ENCODE data around the gene GLT6D1. TPM values are rescaled to one million over a fixed set of nuclear protein-coding genes. Genes with fewer than 3 reads are reported as not detected.

The GLT6D1 gene
- total and polyA plus RNA-seq, 2 of the 13 experiments (the other 11 are each of a cell fraction or from before 2014, with no cell fraction given): not detected

DNA sequence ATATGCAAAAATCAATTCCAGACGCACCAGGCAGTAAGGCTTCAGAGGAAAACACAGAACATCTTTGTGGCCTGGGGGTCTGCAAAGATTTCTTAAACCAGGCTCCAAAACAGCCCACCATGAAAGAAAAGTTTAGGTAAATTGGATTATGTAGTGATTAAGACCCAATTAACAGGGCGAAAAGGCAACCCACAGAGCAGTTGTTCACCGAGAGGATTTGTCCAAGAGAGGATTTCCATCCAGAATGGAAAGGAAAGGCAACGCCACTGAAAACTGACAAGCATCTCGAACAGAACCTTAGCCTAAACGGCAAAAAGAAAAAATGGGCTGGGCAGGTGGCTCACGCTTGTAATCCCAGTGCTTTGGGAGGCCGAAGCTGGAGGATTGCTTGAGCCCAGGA, 37.4 kb downstream of the GLT6D1 start:
- intact Hi-C loops (cut with micrococcal nuclease; ENCODE audit: unreplicated experiment): no loop called here
- Histone ChIP-seq H4K20me1 (ENCODE audit: insufficient read depth, low read length) (no peaks in the 10 kb centered on the region), H3K9me3 (ENCODE audit: low read length) (no peaks in the 10 kb centered on the region), H2AFZ (ENCODE audit: low read length) (no peak overlapping the region), H3K4me3 (replicated peaks in 1 of 3; ENCODE audit: insufficient read depth in 1 of 3, low read depth in 2 of 3, low read length in 3 of 3) (no peak overlapping the region), H3K79me2 (ENCODE audit: insufficient read depth, low read length) (no peaks in the 10 kb centered on the region), H3K9ac (ENCODE audit: insufficient read depth, low read depth, low read length) (no peak overlapping the region), H3K27ac (ENCODE audit: extremely low read length, insufficient read depth, low read length) (no peak overlapping the region), H3K4me2 (ENCODE audit: low read depth, low read length) (no peak overlapping the region), H3K4me1 (ENCODE audit: insufficient read depth, low read length) (no peaks in the 10 kb centered on the region), H3K27me3 (ENCODE audit: control insufficient read depth in 1 of 2, insufficient read depth in 2 of 2, low read length in 2 of 2) (peaks cover 4 to 25% of the 10 kb centered on the region in 2 experiments), H3K36me3 (replicated peaks in 1 of 2; ENCODE audit: control insufficient read depth in 1 of 2, insufficient read depth in 2 of 2, low read length in 2 of 2) (no peaks in the 10 kb centered on the region)
- ATAC-seq (no peak), DNase-seq (ENCODE audit: low spot score) (no peak), FAIRE-seq (no peak)
- WGBS (ENCODE audit: low lambda C conversion rate): 24% methylated on average over 8 of the region's 8 CpGs
- in situ Hi-C loops (cut with HindIII; ENCODE audit: extremely low pct_ligation_motif_present, low pct_unique_long_range_greater_than_20kb): no loop called here
- no TSS peak for BruUV-seq (replicated peaks)
- ChIA-PET CTCF (ENCODE audit: low intra/inter-chr PET ratio, low total read pairs) (no interaction called here), POLR2A (no interaction called here)
- TF ChIP-seq, protein P1, sequence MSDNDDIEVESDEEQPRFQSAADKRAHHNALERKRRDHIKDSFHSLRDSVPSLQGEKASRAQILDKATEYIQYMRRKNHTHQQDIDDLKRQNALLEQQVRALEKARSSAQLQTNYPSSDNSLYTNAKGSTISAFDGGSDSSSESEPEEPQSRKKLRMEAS (IDR thresholded peaks at IDR 0.05): no peak
- TF ChIP-seq MIER3 (CRISPR knock-in tag; IDR thresholded peaks at IDR 0.05; ENCODE audit: borderline replicate concordance) (no peak), ZNF367 (CRISPR knock-in tag; IDR thresholded peaks at IDR 0.05; ENCODE audit: borderline replicate concordance) (no peak)
- TF ChIP-seq, protein P2, sequence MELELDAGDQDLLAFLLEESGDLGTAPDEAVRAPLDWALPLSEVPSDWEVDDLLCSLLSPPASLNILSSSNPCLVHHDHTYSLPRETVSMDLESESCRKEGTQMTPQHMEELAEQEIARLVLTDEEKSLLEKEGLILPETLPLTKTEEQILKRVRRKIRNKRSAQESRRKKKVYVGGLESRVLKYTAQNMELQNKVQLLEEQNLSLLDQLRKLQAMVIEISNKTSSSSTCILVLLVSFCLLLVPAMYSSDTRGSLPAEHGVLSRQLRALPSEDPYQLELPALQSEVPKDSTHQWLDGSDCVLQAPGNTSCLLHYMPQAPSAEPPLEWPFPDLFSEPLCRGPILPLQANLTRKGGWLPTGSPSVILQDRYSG (CRISPR knock-in tag; IDR thresholded peaks at IDR 0.05): no peak
- TF ChIP-seq, protein P3, sequence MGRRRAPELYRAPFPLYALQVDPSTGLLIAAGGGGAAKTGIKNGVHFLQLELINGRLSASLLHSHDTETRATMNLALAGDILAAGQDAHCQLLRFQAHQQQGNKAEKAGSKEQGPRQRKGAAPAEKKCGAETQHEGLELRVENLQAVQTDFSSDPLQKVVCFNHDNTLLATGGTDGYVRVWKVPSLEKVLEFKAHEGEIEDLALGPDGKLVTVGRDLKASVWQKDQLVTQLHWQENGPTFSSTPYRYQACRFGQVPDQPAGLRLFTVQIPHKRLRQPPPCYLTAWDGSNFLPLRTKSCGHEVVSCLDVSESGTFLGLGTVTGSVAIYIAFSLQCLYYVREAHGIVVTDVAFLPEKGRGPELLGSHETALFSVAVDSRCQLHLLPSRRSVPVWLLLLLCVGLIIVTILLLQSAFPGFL (CRISPR knock-in tag; IDR thresholded peaks at IDR 0.05): no peak

DNA sequence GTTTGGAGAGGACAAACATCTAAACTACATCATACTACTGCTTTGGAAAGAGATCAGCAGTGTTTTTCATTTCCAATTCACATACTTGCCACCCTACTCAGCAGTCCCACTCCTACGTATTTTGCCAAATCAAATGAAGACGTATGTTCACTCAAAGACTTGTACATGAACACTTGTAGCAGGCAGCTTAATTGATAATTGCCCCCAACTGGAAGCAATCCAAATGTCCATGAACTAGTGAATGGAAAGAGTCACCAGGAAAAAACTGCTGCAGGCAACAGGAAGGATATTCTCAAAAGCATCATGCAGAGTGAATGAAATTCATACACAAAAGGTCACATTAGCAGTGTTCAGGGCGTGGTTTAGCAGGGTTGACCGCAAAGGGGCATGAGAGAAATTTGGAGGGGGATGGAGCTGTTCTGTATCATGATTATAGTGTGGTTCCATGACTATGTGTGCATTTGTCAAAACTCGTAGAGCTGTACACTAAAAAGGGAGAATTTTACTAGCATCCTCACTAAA, 39.0 kb downstream of the GLT6D1 start:
- intact Hi-C loops (cut with micrococcal nuclease; ENCODE audit: unreplicated experiment) (no loop called here), in situ Hi-C loops (cut with HindIII; ENCODE audit: extremely low pct_ligation_motif_present, low pct_unique_long_range_greater_than_20kb) (no loop called here)
- Histone ChIP-seq H3K27me3 (ENCODE audit: control insufficient read depth in 1 of 2, insufficient read depth in 2 of 2, low read length in 2 of 2) (peaks cover 0 to 16% of the 10 kb centered on the region in 2 experiments; a peak in 4 of 5 replicates), H3K27ac (ENCODE audit: extremely low read length, insufficient read depth, low read length) (no peak overlapping the region), H3K9me3 (ENCODE audit: low read length) (no peaks in the 10 kb centered on the region), H3K36me3 (replicated peaks in 1 of 2; ENCODE audit: control insufficient read depth in 1 of 2, insufficient read depth in 2 of 2, low read length in 2 of 2) (no peaks in the 10 kb centered on the region), H3K79me2 (ENCODE audit: insufficient read depth, low read length) (no peaks in the 10 kb centered on the region), H3K4me2 (ENCODE audit: low read depth, low read length) (no peak overlapping the region), H3K4me3 (replicated peaks in 1 of 3; ENCODE audit: insufficient read depth in 1 of 3, low read depth in 2 of 3, low read length in 3 of 3) (no peak overlapping the region), H3K9ac (ENCODE audit: insufficient read depth, low read depth, low read length) (no peak overlapping the region), H3K4me1 (ENCODE audit: insufficient read depth, low read length) (no peaks in the 10 kb centered on the region), H2AFZ (ENCODE audit: low read length) (no peak overlapping the region), H4K20me1 (ENCODE audit: insufficient read depth, low read length) (no peaks in the 10 kb centered on the region)
- POLR2A ChIA-PET: no interaction called here
- ATAC-seq (no peak), DNase-seq (ENCODE audit: low spot score) (no peak), FAIRE-seq (no peak)
- TF ChIP-seq ZSCAN25 (CRISPR knock-in tag; IDR thresholded peaks at IDR 0.05): no peak
- TF ChIP-seq ZBTB3 (CRISPR knock-in tag; IDR thresholded peaks at IDR 0.05; ENCODE audit: borderline replicate concordance, low read depth): no peak
- TF ChIP-seq NFE2L2 (IDR thresholded peaks at IDR 0.05; ENCODE audit: low read length): no peak
- no peak for TF ChIP-seq ZNF12 (CRISPR knock-in tag; IDR thresholded peaks at IDR 0.05)
- TF ChIP-seq SP2 (CRISPR knock-in tag; IDR thresholded peaks at IDR 0.05): no peak
- no peak for TF ChIP-seq ZNF777 (CRISPR knock-in tag; IDR thresholded peaks at IDR 0.05)
- TF ChIP-seq, protein P4, sequence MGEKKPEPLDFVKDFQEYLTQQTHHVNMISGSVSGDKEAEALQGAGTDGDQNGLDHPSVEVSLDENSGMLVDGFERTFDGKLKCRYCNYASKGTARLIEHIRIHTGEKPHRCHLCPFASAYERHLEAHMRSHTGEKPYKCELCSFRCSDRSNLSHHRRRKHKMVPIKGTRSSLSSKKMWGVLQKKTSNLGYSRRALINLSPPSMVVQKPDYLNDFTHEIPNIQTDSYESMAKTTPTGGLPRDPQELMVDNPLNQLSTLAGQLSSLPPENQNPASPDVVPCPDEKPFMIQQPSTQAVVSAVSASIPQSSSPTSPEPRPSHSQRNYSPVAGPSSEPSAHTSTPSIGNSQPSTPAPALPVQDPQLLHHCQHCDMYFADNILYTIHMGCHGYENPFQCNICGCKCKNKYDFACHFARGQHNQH (CRISPR knock-in tag; IDR thresholded peaks at IDR 0.05): no peak
- TF ChIP-seq MAFF (IDR thresholded peaks at IDR 0.05; ENCODE audit: low read depth, low read length): no peak
- no peak for TF ChIP-seq ATAD3A (CRISPR knock-in tag; IDR thresholded peaks at IDR 0.05)
- no peak for TF ChIP-seq DR1 (CRISPR knock-in tag; IDR thresholded peaks at IDR 0.05)
- no peak for TF ChIP-seq ZBTB21 (CRISPR knock-in tag; IDR thresholded peaks at IDR 0.05)
- TF ChIP-seq AHR (CRISPR knock-in tag; IDR thresholded peaks at IDR 0.05): no peak
- TF ChIP-seq HES4 (CRISPR knock-in tag; IDR thresholded peaks at IDR 0.05; ENCODE audit: borderline replicate concordance): no peak
- WGBS (ENCODE audit: low lambda C conversion rate): 0% methylated on average over 5 of the region's 5 CpGs
- BruUV-seq (replicated peaks): no TSS peak
- CTCF ChIA-PET (ENCODE audit: low intra/inter-chr PET ratio, low total read pairs): no interaction called here
